ENCODE data around the gene SRRM5. TPM values are rescaled to one million over a fixed set of nuclear protein-coding genes. Genes with fewer than 3 reads are reported as not detected.

The SRRM5 gene
- total and polyA plus RNA-seq, 2 of the 13 experiments (the other 11 are each of a cell fraction or from before 2014, with no cell fraction given) = 0.11 to 0.16 TPM

- H4K20me1 ChIP-seq (ENCODE audit: insufficient read depth, low read length) = no peaks in the 10 kb centered on the region
- no peaks in the 10 kb centered on the region for H3K27me3 ChIP-seq (ENCODE audit: control insufficient read depth in 1 of 2, insufficient read depth in 2 of 2, low read length in 2 of 2)
- peaks cover 14% of the 10 kb centered on the region for H3K79me2 ChIP-seq (ENCODE audit: insufficient read depth, low read length)
- CTCF ChIA-PET (ENCODE audit: low intra/inter-chr PET ratio, low total read pairs) = no interaction called here
- intact Hi-C loops (cut with micrococcal nuclease; ENCODE audit: unreplicated experiment) = no loop called here
- FAIRE-seq (no peak), ATAC-seq (no peak), DNase-seq (ENCODE audit: low spot score) (no peak)
- TF ChIP-seq ZNF629 (CRISPR knock-in tag; conservative IDR thresholded peaks at IDR 0.05) (no peak), ZNF260 (CRISPR knock-in tag; IDR thresholded peaks at IDR 0.05; ENCODE audit: borderline replicate concordance, low read depth) (no peak), BORCS8-MEF2B (CRISPR knock-in tag; IDR thresholded peaks at IDR 0.05) (no peak), ZBTB42 (CRISPR knock-in tag; IDR thresholded peaks at IDR 0.05) (no peak), YEATS2 (CRISPR knock-in tag; IDR thresholded peaks at IDR 0.05; ENCODE audit: borderline replicate concordance) (no peak), FOXJ3 (CRISPR knock-in tag; IDR thresholded peaks at IDR 0.05; ENCODE audit: borderline replicate concordance) (no peak), ATF1 (CRISPR knock-in tag; IDR thresholded peaks at IDR 0.05) (no peak), PAWR (CRISPR knock-in tag; IDR thresholded peaks at IDR 0.05; ENCODE audit: borderline replicate concordance) (no peak), TGIF2 (CRISPR knock-in tag; IDR thresholded peaks at IDR 0.05) (no peak), ZNF576 (CRISPR knock-in tag; IDR thresholded peaks at IDR 0.05) (no peak), ZSCAN29 (CRISPR knock-in tag; conservative IDR thresholded peaks at IDR 0.05) (no peak), THAP8 (CRISPR knock-in tag; IDR thresholded peaks at IDR 0.05; ENCODE audit: borderline replicate concordance) (no peak), MAF1 (CRISPR knock-in tag; IDR thresholded peaks at IDR 0.05; ENCODE audit: borderline replicate concordance) (no peak)
- TF ChIP-seq, protein P1, sequence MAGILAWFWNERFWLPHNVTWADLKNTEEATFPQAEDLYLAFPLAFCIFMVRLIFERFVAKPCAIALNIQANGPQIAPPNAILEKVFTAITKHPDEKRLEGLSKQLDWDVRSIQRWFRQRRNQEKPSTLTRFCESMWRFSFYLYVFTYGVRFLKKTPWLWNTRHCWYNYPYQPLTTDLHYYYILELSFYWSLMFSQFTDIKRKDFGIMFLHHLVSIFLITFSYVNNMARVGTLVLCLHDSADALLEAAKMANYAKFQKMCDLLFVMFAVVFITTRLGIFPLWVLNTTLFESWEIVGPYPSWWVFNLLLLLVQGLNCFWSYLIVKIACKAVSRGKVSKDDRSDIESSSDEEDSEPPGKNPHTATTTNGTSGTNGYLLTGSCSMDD (CRISPR knock-in tag; IDR thresholded peaks at IDR 0.05) = no peak
- H3K27ac ChIP-seq (ENCODE audit: extremely low read length, insufficient read depth, low read length) = no peak overlapping the region
- POLR2A ChIA-PET = no interaction called here
- no peak overlapping the region for H2AFZ ChIP-seq (ENCODE audit: low read length)
- no peak overlapping the region for H3K4me2 ChIP-seq (ENCODE audit: low read depth, low read length)
- in situ Hi-C loops (cut with HindIII; ENCODE audit: extremely low pct_ligation_motif_present, low pct_unique_long_range_greater_than_20kb) = no loop called here
- peaks cover 9 to 22% of the 10 kb centered on the region in 2 experiments; a peak in 4 of 5 replicates for H3K36me3 ChIP-seq (replicated peaks in 1 of 2; ENCODE audit: control insufficient read depth in 1 of 2, insufficient read depth in 2 of 2, low read length in 2 of 2)
- H3K4me1 ChIP-seq (ENCODE audit: insufficient read depth, low read length) = peaks cover 24% of the 10 kb centered on the region
- no peaks in the 10 kb centered on the region for H3K9me3 ChIP-seq (ENCODE audit: low read length)
- H3K9ac ChIP-seq (ENCODE audit: insufficient read depth, low read depth, low read length) = no peak overlapping the region
- no peak overlapping the region for H3K4me3 ChIP-seq (replicated peaks in 1 of 3; ENCODE audit: insufficient read depth in 1 of 3, low read depth in 2 of 3, low read length in 3 of 3)
- 80% methylated on average over 1 of the region's 1 CpG for WGBS (ENCODE audit: low lambda C conversion rate)
- BruUV-seq (replicated peaks) = no TSS peak
Observed at GRCh38 chr19:43616306-43616705, 4.4 kb downstream of the SRRM5 start.

Data from HepG2 (cell line).